ENCODE measurements around the gene DPH2.

The DPH2 gene

DNA sequence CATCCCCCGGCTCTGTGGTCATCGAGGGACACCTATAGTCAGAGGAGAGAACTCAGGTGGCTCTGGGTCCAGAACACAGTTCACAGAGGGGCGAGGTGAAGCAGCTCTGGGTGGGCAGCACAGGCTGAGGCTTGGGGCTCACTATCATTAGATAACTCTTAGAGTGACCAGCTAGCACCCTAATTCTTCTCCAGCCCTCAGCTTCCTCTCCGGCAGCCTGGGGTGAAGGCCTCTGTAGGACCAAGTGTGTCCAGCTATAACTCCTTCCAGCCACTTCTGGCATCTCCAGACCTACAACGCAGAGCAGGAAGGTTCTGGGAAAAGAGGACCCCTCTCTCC, 34.9 kb upstream of the DPH2 start:
- DNase-seq (ENCODE audit: low read depth, low spot score), result no peak
- ChIA-PET POLR2A (interaction anchor here (1.4 kb wide), 1 partner anchor 171 kb away, joined by 13 read pairs; no protein-coding TSS in a partner anchor), CTCF (interaction anchor here (0.6 to 14.4 kb wide), 73 partner anchors 12 to 708 kb away, joined by 3 to 1004 read pairs (median 6); partner anchors contain the start of genes ATP6V0B, DPH2, HYI and IPO13)
- TF ChIP-seq, protein P1, sequence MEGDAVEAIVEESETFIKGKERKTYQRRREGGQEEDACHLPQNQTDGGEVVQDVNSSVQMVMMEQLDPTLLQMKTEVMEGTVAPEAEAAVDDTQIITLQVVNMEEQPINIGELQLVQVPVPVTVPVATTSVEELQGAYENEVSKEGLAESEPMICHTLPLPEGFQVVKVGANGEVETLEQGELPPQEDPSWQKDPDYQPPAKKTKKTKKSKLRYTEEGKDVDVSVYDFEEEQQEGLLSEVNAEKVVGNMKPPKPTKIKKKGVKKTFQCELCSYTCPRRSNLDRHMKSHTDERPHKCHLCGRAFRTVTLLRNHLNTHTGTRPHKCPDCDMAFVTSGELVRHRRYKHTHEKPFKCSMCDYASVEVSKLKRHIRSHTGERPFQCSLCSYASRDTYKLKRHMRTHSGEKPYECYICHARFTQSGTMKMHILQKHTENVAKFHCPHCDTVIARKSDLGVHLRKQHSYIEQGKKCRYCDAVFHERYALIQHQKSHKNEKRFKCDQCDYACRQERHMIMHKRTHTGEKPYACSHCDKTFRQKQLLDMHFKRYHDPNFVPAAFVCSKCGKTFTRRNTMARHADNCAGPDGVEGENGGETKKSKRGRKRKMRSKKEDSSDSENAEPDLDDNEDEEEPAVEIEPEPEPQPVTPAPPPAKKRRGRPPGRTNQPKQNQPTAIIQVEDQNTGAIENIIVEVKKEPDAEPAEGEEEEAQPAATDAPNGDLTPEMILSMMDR (IDR thresholded peaks at IDR 0.05; ENCODE audit: insufficient read depth, low read length, missing control alignments), result no peak
- H3K4me3 ChIP-seq (ENCODE audit: low read depth, low read length), result no peak overlapping the region

DNA sequence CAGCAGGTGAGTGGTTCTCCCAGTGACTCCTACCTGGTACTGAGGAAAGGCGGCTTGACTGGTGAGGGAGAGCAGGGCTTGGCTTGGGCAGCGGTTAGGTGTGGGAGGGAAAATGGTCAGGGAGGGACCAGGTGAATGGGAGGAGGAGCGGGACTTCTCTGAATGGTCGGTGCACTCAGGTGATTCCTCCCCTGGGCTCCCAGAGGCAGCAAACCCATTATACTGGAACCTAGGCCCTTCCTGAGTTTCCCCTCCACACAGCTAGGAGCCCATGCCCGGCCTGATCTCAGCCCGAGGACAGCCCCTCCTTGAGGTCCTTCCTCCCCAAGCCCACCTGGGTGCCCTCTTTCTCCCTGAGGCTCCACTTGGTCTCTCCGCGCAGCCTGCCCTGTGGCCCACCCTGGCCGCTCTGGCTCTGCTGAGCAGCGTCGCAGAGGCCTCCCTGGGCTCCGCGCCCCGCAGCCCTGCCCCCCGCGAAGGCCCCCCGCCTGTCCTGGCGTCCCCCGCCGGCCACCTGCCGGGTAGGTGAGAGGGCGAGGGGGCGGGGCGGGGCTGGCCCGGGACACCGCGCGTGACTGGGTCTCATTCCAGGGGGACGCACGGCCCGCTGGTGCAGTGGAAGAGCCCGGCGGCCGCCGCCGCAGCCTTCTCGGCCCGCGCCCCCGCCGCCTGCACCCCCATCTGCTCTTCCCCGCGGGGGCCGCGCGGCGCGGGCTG, 33.9 kb upstream of the DPH2 start:
- DNase-seq (ENCODE audit: low read depth, low spot score), result no peak
- H3K4me3 ChIP-seq (ENCODE audit: low read depth, low read length), result peak overlapping the region; percentile 27
- POLR2A ChIA-PET, result no interaction called here
- CTCF ChIA-PET, result interaction anchor here (1.0 to 14.4 kb wide), 35 partner anchors 11 to 709 kb away, joined by 3 to 1004 read pairs (median 10); partner anchors contain the start of genes IPO13, PTPRF and ST3GAL3
- TF ChIP-seq, protein P1 (IDR thresholded peaks at IDR 0.05; ENCODE audit: insufficient read depth, low read length, missing control alignments), result no peak

DNA sequence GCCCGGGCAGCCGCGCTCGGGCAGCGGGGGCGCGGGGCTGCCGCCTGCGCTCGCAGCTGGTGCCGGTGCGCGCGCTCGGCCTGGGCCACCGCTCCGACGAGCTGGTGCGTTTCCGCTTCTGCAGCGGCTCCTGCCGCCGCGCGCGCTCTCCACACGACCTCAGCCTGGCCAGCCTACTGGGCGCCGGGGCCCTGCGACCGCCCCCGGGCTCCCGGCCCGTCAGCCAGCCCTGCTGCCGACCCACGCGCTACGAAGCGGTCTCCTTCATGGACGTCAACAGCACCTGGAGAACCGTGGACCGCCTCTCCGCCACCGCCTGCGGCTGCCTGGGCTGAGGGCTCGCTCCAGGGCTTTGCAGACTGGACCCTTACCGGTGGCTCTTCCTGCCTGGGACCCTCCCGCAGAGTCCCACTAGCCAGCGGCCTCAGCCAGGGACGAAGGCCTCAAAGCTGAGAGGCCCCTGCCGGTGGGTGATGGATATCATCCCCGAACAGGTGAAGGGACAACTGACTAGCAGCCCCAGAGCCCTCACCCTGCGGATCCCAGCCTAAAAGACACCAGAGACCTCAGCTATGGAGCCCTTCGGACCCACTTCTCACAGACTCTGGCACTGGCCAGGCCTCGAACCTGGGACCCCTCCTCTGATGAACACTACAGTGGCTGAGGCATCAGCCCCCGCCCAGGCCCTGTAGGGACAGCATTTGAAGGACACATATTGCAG, 33.2 kb upstream of the DPH2 start:
- TF ChIP-seq, protein P1 (IDR thresholded peaks at IDR 0.05; ENCODE audit: insufficient read depth, low read length, missing control alignments), result no peak
- no peak for DNase-seq (ENCODE audit: low read depth, low spot score)
- CTCF ChIA-PET, result interaction anchor here (1.4 to 14.4 kb wide), 10 partner anchors 10 to 230 kb away, joined by 3 to 1004 read pairs (median 24); partner anchors contain the start of genes IPO13 and ST3GAL3
- POLR2A ChIA-PET, result no interaction called here
- peak overlapping the region; percentile 3; the same call in 1 of the 2 replicates for H3K4me3 ChIP-seq (ENCODE audit: low read depth, low read length)

DNA sequence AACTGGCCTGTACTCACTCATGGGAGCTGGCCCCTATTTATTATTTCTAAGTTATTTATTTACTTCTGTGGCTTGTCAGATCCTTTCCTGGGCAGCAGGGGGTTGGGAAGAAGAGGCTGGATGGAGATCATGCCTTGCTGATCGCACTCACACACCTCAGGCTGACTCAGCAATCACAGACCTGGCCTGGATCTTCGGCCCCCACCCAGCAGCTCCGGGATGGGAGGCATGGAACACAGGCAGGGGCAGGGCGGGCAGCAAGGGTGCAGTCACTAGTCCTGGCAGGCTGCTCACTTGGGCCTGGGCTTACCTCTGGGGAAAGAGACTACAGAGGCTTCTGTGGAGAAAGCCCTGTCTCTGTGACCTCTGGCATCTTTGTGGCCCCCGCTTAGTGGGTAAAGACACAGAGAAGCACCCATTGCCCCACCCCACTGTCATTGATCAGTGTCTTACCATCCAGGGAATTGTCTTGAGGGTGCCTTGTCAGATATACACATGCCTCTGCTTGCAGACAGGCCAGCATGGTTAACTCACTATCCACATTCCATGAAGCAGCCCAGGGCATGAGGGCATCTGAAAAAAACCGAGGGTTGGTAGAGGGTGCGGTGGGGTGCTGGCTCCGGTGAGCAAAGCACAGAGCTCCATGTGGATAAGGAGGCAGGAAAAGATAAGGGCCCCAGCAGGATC, 32.5 kb upstream of the DPH2 start:
- POLR2A ChIA-PET, result no interaction called here
- no peak overlapping the region for H3K4me3 ChIP-seq (ENCODE audit: low read depth, low read length)
- no peak for DNase-seq (ENCODE audit: low read depth, low spot score)
- TF ChIP-seq, protein P1 (IDR thresholded peaks at IDR 0.05; ENCODE audit: insufficient read depth, low read length, missing control alignments), result no peak
- CTCF ChIA-PET, result interaction anchor here (1.0 to 14.4 kb wide), 10 partner anchors 9 to 408 kb away, joined by 3 to 1004 read pairs (median 5); partner anchors contain the start of gene IPO13

DNA sequence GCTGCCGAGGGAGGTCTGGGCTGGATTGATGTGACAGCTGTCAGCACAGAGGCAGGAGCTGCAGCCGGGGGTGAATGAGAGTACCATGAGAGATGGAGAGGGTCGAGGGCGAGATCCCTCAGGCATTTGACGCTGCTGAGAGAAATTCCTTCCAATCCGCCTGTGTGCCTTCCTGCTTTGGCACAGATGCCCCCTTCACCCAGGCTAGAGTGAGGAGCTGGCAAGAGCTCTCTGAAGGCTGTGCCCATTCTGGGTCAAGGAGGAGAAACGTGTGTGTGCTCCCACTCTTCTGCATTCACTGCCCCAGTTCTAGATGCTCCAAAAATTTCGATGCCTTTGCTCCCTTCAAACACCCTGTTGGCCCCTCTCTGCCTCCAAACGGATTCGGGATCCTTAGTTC, 31.4 kb upstream of the DPH2 start:
- CTCF ChIA-PET, result interaction anchor here (0.6 to 14.4 kb wide), 9 partner anchors 12 to 409 kb away, joined by 3 to 1004 read pairs (median 4); no protein-coding TSS in a partner anchor
- DNase-seq (ENCODE audit: low read depth, low spot score), result no peak
- POLR2A ChIA-PET, result no interaction called here
- no peak overlapping the region for H3K4me3 ChIP-seq (ENCODE audit: low read depth, low read length)
- TF ChIP-seq, protein P1 (IDR thresholded peaks at IDR 0.05; ENCODE audit: insufficient read depth, low read length, missing control alignments), result no peak

Data from AG04449 (cell line).